Subcutaneous adipose tissue (tissue), 4 donors: ENCODE measurements around the gene NNT. TPM values are rescaled to one million over a fixed set of nuclear protein-coding genes. Genes with fewer than 3 reads are reported as not detected.

Experiments used
- CTCF ChIP-seq: fragments of 450-650 bp; IDR thresholded peaks from one replicate; pipeline ENCODE4 v1.5.1; 2016; ENCODE audit warnings: low read depth, mild to moderate bottlenecking, control low read depth, antibody characterized with exemption, moderate library complexity
- total RNA-seq, 4 donors: library from RNA; depleted of rRNA; stranded (reverse); fragments of >200 nt; gene quantifications; one replicate each; pipeline ENCODE4 v1.1.0, GENCODE V29; 2016

The NNT gene
- total RNA-seq, 4 donors from 2014 or later: 93.8 to 136 (median 102) TPM

GRCh38 chr5:43659075-43659474 is 56.1 kb downstream of the NNT start:
- TF ChIP-seq CTCF: no peak

GRCh38 chr5:43661102-43661501 is 58.1 kb downstream of the NNT start:
- TF ChIP-seq CTCF: no peak

- TF ChIP-seq CTCF: no peak
Measured at GRCh38 chr5:43663916-43664315, 60.9 kb downstream of the NNT start.

- no peak for TF ChIP-seq CTCF
Measured at GRCh38 chr5:43664501-43665040, 61.6 kb downstream of the NNT start.

GRCh38 chr5:43674536-43674935 is 71.6 kb downstream of the NNT start:
- no peak for TF ChIP-seq CTCF

- TF ChIP-seq CTCF: no peak
Measured at GRCh38 chr5:43675357-43675756, 72.4 kb downstream of the NNT start.

GRCh38 chr5:43676083-43676840 is 73.3 kb downstream of the NNT start:
- TF ChIP-seq CTCF: no peak
